GM12874 (cell line): Measurements from ENCODE around the gene SBK2.

Experiments
- TF ChIP-seq, protein P1 (sequence below): IDR thresholded peaks from 2 replicates; pipeline ENCODE4 v1.5.1; 2011; ENCODE audit warnings: low read depth, mild to moderate bottlenecking, control low read depth, low read length, moderate library complexity; ENCODE audit not compliant: insufficient read depth

SBK2 gene

DNA sequence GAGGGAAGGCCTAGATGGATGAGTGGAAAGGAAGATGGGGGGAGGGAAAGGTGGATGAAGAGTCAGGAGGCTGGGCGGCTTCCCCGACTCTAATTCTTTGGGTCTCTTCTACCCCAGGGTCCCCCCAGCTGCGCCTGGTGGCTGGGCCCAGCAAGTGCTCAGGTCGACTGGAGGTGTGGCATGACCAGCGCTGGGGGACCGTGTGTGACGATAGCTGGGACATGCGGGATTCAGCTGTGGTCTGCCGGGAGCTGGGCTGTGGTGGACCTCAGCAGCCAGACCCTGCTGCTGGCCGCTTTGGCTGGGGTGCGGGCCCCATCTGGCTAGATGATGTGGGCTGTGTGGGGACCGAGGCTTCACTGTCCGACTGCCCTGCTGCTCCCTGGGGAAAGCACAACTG, 39.2 kb downstream of the SBK2 start:
- TF ChIP-seq, protein P1, sequence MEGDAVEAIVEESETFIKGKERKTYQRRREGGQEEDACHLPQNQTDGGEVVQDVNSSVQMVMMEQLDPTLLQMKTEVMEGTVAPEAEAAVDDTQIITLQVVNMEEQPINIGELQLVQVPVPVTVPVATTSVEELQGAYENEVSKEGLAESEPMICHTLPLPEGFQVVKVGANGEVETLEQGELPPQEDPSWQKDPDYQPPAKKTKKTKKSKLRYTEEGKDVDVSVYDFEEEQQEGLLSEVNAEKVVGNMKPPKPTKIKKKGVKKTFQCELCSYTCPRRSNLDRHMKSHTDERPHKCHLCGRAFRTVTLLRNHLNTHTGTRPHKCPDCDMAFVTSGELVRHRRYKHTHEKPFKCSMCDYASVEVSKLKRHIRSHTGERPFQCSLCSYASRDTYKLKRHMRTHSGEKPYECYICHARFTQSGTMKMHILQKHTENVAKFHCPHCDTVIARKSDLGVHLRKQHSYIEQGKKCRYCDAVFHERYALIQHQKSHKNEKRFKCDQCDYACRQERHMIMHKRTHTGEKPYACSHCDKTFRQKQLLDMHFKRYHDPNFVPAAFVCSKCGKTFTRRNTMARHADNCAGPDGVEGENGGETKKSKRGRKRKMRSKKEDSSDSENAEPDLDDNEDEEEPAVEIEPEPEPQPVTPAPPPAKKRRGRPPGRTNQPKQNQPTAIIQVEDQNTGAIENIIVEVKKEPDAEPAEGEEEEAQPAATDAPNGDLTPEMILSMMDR = no peak

DNA sequence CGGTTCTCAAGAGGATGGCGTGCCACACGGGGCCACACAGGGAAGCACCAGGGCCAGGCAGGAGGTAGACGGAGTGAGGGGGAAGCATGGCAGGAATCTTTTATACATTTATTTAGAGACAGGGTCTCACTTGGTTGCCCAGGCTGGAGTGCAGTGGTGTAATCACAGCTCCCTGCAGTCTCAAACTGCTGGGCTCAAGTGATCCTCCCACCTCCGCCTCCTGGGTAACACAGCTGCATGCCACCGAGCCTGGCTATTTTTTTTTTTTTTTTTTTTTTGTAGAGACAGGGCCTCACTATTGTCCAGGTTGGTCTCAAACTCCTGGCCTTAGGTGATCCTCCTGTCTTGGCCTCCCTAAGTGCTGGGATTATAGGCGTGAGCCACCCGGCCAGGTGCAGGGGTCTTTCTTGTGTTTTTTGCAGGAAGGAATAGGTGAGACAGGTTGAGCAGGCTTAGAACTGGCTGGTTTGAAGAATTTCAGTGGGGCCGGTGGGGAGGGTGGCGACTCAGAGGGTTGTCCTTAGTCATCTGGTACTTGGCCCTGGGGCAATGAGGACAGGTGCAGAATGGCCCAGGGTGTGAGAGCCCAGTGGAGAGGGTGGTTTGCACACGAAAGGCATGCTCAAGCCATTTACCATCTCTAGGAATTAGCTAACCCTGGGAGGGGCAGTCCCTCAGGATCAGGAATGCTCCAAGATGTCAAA, 41.1 kb downstream of the SBK2 start:
- TF ChIP-seq, protein P1 = no peak

DNA sequence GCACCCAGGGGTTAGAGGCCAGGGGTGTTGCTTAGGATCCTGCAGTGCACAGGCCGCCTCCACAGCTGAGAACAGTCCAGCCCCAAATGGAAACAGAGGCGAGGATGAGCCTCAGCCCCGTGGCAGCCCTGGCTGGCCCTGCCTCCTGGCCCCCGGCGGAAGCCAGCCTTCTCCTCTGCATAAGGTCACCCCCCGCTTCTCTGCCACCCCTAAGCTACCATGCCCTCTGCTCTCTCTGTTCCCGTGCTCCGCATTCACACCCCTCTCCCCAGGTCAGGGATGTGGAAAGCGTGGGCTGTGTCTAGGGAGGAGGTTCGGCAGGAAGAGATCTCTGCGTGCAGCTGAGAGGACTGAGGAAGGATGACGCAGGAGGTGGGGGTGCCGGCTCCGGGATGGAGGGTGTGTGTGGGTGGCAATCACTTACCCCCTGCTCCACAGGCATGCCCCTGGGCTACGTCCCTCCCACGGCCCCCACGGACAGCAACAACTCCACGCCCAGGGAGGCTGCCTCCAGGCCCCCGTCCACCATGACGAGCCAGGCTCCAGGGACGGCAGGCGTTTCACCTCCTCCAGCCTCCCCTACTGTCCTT, 42.7 kb downstream of the SBK2 start:
- TF ChIP-seq, protein P1 = no peak

DNA sequence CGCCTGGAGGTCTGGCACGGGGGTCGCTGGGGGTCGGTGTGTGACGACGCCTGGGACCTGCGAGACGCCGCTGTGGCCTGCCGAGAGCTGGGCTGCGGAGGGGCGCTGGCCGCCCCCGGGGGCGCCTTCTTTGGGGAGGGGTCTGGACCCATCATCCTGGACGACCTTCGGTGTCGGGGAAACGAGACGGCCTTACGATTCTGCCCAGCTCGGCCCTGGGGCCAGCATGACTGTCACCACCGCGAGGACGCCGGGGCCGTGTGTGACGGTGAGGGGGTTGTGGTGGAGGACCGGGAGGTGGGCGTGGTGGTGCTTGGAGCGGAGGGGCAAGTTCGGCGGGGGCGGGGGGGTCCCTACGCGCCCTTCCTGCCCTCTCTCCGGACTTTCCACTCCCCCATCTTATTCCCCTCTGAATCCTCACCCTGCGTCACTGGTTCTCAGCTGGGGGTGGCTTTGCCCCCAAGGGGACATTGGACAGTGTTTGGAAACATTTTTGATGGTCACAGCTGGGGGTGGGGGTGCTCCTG, 43.2 kb downstream of the SBK2 start:
- TF ChIP-seq, protein P1 = no peak

DNA sequence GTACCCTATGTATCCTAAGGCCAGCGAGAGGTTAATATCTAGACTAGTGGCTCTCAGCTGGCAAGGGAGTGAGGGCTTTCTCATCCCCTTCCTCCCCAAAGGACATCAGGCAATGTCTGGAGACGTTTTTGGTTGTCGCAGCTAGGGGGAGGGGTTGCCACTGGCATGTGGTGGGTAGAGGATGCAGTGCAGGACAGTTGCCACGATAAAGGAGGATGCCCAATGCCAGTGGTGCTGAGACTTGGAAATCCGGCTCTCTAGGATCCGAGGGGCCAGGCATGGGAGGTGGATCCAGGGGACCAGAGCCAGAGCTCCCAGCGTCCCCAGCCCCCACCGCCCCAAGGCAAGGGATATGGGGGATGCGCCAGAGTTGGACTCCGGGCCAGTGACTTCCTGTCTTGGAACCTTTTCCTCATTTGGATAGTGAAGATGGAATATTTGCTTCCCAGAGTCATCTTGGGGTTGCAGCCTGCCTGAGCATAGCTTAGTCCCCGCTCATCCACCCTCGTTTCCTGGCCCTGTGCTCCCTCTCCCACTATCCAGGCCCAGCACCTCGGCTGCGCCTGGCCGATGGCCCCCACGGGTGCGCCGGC, 43.8 kb downstream of the SBK2 start:
- TF ChIP-seq, protein P1 = no peak

DNA sequence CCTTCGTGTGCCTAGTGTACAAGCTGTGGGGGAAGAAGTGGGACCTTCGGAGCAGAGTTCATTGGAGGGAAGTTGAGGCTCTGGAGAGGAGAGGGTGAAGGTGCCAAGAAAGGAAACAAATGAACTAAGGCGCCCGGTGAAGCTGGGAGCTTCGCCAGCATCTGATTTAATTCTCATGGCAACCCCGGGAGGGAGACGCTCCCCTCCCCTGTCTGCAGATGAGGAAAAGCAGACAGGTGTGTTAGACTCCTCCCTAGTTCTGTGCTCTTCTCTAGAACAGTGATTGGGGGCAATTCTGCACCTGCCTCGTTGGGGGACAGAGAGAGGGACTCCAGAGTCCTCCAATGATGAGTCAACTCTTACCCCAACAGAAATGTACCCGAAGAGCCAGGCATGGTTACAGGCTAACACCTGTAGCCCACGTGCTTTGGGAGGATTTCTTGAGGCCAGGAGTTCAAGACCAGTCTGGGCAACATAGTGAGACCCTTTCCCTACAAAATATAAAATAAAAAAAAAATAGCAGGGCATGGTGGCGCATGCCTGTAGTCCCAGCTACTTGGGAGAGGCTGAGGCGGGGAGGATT, 44.5 kb downstream of the SBK2 start:
- TF ChIP-seq, protein P1 = no peak

DNA sequence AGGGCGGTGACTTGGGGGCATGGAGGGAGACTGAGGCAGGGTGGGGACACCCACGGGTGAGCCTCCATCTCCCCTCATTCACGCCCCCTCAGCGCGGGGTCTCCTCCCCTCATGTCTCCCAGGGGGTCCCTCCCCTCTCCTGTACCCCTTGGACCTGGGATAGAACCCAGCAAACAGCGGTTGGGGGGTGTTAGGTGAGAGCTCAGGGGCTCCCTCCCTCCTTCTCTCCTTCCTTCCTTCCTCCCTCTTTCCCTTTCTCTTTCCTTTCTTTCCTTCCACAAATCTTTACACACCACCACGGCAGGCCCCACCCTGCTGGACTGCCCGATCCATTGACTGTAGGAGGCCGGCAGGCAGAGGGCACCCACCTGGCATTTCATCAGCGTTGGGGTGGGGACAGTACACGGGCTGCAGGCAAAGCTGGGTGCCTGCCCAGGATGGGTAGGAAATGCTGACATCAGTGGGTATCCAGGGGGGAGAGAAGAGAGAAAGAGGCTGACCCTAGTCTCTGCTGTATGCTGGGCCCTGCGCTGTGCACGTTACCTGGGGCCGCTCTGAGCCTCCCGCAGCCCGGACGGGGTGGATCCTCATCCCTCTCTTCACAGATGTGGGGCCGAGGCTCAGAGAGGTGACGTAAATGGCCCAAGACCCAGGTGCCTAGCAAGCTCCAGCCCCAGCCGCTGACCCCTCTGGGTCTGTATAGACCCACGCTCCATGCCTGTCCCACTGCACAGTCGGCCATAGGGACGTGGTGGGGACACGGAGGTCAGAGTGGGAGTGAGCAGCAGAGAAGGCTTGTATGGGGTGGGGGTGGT, 45.2 kb downstream of the SBK2 start:
- TF ChIP-seq, protein P1 = no peak
